Measurements from ENCODE around the gene ABCA6.
"Not testable (repeated sequence)": the region's sequence is repeated elsewhere in the genome, so short reads cannot be mapped to it uniquely, and the experiment has no call there.

ABCA6 gene

DNA sequence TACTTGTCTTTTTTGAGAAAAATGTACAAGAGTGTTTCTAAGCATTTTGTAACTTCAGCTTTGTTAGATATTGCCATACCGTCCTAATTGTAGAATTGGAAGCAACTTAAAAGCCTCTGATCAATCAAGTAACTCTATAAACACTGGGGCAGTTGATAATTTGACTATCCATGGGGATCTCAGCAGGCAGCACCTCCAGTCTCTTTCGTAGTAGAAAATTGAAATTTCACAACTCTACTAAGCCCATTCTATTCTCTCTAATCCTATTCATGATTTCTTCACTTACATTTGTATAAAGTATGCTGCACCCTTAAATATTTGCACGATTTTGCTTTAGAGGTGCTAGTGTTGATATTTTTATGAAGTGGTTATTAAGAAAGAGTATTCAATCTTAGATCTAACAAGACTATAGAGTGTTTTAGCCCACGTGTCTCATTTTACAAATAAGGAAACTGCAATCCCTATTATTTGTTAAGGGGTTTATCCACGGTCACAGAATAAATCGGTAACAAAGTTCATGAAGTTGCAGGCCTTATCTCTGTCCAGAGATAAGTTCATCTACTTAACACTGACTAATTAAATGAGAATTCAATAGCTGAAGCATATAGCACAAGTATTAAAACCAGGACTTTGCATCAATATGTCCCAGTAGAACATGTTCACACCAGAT lies 10.9 kb downstream of the ABCA6 start:
- no peak for DNase-seq

DNA sequence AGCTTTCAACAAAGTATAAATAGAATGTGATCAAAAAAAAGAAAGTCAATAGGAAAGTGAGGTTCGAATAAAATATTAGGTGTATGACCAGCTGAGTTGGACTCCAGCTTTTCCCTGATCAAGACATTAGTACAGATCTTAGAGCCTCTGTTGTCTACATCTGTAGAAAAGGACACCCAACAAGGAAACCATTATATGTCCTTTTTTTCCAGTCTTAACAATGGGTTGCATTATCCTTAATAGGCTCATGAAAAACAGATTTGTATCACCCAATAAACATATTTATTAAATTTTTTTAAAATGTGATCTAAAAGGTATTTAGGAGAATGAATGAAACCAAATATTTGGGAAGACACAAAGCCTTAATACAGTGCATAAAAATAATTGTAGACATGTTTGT lies 18.1 kb downstream of the ABCA6 start:
- no peak for DNase-seq

DNA sequence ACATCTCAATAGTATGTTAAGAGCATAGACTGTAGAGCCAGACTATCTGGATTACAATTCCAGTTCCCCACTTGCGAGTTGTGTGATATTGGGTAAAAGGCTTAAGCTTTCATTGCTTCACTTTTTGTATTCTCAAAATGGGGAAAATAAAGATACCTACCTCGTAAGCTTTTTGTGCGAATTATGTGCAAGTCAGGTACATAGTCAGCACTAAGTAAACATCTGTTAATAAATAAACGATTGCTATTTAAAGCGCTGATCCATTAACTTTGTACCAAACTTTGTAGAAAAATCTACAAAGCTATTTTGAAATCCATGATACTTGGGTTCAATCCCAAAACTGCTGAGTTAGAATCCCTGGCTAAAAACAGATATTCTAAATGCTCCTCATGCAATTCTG lies 19.6 kb downstream of the ABCA6 start:
- no peak for DNase-seq

DNA sequence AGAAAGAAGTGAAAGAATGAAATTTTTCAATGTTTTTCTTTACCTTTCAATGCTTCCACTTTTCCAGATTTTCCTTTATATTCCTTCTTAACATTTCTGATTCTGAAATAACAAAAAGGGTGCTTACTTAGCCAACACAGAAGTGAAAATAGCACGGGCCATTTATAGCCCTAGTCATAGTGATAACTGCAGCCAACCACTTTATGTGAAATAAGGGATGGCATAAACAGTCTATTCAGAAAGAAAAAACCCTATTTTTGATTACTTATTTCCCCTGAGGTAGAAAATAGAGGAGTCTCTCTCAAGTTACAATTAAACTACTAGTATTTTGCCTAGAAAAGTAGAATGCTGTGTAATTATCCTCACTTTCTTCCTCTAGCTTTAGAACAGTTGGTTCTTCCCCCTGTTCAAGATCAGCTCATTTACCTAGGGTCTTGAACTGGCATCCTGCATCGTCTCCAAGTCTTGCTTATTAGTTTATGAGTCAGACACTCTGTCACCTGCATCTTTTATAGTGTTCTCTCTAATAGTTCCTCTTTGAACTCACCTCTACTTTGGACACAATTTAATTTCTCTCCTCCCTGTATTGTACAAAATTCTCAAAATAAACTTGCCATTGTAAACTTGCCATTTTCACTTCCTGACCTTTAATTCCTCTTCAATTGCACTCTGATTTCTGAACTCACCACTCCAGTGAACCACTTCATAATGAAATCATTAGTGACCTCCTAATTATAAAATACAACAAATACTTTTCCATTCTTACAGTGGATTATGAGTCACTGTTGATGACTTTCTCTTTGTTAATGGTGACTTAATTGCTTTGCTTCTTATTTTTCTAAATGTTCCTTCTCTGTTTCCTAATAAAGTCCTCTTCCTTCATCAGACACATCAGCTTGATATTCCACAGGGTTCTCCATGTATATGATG lies 23.6 kb downstream of the ABCA6 start:
- no peak for DNase-seq

DNA sequence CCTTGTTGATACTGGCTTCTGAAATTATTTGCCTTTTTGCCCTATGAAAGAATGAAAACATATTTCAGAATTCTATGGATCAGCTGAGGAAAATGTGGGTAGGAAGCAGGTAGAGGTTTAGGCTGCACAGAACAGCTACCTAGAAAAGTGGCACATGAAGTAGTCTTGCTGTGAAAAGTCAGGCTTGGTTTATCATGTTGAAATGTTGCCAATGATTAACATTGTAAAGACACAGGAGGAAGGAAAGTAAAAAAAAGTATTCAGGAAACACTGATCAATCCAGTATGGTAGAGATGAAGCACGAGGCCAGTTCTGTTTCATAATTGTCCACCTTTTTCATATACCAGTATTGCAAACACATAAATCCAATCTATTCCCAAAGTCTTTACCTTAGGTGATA lies 29.9 kb downstream of the ABCA6 start:
- no peak for DNase-seq

DNA sequence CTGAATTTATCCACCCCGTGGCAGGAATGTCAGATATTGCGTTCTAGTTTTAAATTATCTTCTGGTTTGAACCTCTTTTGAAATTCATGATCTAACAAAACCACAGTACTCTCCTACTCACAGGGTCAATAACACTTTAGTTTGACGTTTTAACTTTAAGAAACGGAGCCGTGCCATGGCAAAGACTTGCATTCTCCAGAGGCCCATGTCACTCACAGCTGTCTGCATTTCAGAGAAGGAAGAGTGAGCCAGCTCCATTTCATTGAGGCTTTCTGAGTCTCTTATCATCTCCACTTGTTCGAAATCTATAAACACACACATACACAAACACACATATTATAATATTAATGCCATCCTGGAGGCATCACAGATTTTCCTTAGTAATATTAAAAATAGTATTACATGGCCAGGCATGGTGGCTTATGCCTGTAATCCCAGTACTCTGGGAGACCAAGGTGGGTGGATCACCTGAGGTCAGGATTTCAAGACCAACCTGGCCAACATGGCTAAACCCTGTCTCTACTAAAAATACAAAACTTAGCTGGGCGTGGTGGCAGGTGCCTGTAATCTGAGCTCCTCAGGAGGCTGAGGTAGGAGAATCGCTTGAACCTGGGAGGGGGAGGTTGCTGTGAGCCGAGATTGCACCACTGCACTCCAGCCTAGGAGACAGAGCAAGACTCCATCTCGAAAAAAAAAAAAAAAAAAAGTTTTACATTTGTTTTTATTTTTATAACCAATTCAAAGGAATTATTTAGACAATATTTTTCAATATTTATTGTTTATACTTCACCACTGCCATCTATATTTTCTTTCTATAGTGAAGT lies 35.6 kb downstream of the ABCA6 start:
- DNase-seq, result no peak

DNA sequence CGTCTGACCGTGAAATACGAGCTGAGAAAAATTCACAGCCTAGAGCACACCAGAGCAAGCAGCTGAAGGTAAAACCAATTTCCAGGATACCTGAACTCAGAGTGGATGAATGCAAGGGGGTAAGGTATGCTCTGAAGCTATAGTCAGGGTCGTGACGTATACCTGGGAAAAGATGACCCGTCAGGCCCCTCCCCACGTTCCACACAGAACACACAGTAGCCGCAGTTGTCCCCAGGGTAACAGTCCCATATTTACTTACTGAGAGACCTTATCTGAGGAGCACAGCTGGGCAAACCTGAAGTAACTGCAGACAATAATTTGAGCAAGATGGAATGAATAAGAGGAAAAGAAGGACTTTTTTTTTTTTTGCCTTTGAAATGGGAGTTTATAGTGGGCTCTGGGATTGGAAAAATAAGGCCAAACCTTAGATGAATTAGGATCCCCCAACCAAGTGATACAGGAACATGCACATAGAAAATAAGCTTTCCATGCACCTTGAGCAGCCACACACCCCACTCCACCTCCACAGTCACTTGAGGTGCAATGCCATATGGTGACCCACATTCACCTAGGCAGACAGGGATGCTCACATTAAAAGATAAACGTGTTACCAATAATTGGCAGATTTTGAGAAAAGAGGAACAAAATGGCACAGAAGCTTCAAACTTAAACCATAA lies 38.0 kb downstream of the ABCA6 start:
- DNase-seq, result no peak

DNA sequence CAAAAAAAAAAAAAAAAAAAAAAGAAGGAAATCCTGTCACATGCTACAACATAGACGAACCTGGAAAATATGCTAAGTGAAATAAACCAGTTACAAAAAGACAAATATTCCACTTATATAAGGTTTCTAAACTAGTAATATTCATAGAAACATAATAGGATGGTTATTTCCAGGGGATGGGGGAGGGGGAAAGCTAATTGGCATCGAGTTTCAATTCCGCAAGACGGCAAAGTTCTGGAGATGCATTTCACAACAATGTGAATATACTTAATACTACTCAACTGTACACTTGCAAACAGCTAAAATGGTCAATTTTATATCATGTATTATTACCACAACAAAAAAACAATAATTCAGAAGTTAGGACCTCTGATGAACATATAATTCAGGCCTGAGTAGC lies 43.1 kb downstream of the ABCA6 start:
- no peak for DNase-seq

DNA sequence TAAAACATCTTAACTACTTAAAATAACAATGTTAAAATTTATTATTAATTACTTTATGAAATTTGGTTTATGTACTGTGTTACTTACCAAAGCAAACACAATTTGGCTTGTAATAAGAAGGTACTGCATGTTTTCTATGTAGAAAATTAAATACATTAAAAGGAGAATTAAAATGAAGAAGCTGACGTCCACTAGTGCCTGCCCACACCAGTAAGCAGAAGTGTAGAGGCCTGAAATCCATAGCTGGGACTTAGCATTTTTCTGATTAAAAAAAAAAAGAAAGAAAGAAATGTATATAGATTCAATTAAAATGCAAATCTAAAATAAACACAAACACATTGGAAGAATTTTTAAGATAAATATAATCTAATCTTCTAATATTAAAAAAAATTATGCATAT lies 45.2 kb downstream of the ABCA6 start:
- DNase-seq, result no peak

DNA sequence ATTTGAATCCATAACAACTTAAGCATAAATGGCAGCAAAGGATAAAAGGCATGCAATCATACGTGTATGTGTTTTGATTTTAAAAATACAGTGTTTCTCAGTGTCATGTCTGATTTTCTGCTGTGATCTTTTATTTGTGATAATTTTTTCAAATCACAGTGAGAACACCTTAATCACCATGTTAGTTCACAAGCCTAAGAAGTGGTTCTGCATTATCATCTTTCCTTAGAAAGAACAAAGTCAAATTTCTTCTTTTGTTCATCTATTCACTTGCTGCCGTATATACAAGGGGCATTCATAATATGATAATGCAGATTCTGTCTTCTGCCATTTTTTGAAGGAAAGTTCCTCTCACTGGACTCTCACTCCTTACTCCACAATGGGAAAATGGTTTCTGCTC lies 47.7 kb downstream of the ABCA6 start:
- no peak for DNase-seq

DNA sequence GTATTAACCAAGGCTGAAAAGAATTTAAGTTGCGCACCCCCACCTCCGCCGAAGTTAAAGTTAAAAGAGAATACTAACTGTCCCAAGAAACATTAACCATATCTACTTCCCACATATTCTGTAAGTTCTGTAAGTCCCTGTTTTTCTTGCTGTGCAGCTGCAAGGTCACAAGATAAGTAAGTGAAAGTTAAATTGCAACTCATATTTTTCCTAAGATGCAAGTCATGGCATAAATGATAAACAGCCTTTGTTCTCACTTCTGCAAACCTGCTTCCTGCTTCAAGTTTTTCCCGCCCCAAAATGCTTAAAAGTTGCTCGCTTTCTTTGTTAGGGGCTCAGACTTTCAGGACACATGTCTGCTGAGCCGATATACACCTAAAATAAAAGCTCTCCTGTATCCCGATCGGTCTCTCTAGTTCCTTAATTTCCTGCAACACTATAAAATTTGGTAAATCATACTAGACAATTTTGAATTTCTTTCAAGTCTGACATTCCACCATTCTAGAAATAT lies 48.4 kb downstream of the ABCA6 start:
- DNase-seq, result no peak

DNA sequence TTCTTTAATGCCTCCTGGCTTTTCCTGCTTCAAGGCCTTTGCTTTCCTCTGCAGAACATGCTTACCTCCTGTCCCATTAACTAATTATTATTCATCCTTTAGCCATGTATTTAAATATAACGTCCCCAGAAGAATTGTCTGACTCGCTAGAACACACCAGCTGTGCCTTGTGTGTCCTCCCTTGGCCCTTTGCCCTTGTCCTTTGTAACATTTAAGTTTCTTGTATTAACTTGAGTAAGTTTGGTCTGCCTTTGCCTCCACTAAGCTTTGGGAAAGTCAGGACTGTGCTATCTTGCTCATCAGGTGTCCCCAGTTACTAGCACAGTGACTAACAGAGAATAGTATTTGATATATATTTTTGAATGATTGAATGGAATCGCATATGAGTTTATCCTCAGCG lies 51.3 kb downstream of the ABCA6 start:
- no peak for DNase-seq

DNA sequence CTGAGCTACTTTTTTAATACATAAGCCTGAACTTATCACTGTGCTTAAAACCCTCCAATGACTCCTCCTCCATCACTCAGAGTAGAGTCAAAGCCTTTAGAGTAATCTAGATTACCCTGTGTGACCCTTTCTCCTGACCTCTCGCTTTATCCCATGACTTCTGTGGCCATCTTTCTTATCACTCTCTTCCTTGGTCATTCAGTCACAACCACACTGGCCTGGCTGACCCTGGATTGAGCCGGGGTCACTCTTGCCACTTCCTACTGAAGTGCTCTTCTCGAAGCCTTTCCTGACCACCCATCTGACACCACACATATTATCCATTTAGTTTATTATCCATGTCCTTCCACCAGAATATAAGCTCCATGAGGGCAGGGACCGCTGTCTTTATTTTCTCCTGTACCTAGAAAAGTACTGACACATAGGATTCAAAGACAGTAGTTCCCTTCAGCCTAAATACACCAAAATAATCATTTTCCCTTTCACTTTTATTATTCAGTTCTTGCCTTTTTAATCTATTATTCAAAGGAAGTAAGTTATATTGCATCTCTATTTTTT lies 53.0 kb downstream of the ABCA6 start:
- no peak for DNase-seq

DNA sequence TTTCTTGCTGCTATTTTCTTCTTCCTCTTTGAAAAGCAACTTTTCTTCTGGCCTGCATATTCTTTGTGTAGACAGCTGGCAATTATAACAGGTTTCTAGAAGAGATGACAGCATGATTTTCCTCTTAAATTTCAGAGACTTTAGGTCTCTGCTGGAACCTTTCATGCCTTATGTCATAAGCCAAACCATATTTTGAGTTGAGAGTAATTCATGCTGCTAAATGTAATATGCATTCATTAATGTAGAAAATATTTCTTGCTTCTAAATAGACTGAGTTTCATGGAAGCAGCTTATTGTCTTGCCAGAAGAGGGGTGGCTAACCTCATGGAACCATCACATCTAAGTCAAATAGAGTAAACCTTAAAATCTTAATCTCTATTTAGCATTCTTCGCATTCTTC lies 55.1 kb downstream of the ABCA6 start:
- DNase-seq, result no peak

DNA sequence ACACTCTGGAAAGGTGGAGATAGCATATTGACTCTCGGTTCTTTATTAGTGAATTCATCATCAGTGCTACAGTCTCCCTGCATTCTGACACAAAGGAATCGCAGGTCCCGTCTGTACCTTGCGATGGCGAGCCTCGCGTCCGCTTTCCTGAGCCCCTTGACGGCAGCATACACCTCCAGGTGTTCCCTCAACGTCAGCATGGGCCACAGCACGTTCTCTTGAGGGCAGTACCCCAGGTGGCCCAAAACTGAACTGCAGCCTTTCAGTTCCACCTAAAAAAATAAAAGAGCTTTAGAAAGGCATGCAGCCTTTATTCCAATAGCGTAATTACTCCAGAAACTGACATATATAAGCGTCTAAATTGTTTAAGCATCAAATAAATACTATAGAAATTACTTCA lies 56.8 kb downstream of the ABCA6 start:
- no peak for DNase-seq

DNA sequence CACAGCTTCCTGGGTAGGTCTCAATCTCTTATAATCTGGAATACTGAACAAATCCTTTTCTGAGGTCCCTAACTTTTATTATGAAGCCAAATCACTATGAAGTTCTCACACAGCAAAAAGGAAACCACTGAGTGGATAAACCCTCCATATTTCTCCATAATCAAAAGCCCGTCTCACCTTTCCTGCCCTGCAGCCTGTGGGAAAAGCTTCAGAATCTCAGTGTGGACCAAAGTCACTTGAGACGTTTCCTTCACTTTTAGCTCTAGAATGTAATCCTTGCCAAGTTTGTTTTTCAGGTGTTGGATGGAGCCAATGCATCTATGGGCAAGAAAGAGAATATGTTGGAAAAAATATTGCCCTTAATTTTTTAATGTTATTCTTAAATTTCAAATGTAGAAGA lies 59.0 kb downstream of the ABCA6 start:
- DNase-seq, result no peak

DNA sequence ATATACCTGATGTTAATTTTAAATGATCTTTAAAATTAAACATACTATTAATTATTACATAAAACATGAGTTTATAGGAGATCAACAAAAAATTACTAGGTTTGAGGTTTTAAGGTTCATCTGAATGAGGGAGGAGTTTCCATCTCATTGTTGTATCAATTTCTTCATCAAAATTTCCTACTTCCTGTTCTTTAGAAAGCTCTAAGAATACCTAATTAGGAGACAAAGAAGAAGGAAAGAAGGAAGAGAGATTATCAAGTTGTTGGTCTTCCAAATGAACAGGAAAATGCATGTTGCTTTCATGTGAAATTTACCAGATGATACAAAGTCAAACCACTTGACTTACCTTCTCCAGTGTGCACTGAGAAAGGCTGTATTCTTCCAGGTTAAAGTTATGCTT lies 62.8 kb downstream of the ABCA6 start:
- no peak for DNase-seq

DNA sequence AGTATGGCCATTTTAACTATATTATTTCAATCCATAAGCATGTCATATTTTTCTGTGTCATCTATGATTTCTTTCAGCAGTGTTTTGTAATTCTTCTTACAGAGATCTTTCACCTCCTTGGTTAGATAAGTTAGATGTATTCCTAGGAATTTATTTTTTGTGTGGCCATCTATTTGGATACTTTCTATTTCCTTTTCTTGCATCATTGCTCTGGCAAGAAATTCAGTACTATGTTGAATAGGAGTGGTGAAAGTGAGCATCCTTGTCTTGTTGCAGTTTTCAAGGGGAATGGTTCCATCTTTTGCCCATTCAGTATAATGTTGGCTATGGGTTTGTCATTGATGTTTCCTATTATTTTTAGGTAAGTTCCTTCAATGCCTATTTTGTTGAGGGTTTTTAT lies 65.9 kb downstream of the ABCA6 start:
- no peak for DNase-seq

DNA sequence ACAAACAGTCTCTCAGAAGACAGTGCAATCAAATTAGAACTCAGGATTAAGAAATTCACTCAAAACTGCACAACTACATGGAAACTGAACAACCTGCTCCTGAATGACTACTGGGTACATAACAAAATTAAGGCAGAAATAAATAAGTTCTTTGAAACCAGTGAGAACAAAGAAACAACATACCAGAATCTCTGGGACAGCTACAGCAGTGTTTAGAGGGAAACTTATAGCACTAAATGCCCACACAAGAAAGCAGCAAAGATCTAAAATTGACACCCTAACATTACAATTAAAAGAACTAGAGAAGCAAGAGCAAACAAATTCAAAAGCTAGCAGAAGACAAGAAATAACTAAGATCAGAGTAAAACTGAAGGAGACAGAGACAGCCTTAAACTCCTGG lies 68.3 kb downstream of the ABCA6 start:
- DNase-seq, result not testable (repeated sequence)

DNA sequence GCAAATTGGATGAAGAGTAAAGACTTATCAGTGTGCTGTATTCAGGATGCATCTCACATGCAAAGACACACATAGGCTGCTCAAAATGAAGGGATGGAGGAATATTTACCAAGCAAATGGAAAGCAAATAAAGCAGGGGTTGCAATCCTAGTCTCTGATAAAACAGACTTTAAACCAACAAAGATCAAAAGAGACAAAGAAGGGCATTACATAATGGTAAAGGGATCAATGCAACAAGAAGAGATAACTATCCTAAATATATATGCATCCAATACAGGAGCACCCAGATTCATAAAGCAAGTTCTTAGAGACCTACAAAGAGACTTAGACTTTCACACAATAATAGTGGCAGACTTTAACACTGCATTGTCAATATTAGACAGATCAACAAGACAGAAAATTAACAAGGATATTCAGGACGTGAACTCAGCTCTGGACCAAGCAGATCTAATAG lies 68.9 kb downstream of the ABCA6 start:
- not testable (repeated sequence) for DNase-seq

DNA sequence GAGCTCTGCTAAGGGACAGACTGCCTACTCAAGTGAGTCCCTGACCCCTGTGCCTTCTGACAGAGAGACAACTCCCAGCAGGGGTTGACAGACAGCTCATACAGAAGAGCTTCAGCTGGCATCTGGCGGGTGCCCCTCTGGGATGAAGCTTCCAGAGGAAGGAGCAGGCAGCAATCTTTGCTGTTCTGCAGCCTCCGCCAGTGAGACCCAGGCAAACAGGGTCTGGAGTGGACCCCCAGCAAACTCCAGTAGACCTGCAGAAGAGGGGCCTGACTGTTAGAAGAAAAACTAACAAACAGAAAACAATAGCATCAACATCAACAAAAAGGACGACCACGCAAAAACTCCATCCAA lies 70.5 kb downstream of the ABCA6 start:
- DNase-seq, result not testable (repeated sequence)
